CD14-positive monocyte (primary cell): ENCODE results near the gene KHDRBS2. TPM values are rescaled to one million over a fixed set of nuclear protein-coding genes. Genes with fewer than 3 reads are reported as not detected.

Source experiments
- DNase-seq, 3 donors: peaks; one replicate each; pipeline ENCODE4 v3.0.0-alpha.2; 2011 to 2022
- H2AFZ ChIP-seq: 2 replicates; pipeline ENCODE4 v1.6.0; 2012; ENCODE audit warnings: mild to moderate bottlenecking, low read depth, low read length, inconsistent platforms; ENCODE audit not compliant: insufficient read depth, poor library complexity, severe bottlenecking
- H3K27ac ChIP-seq, 2 donors: 1 replicate in 1 of 2; 2 replicates in 1 of 2; pipeline ENCODE4 v1.5.1; 2012 to 2013; ENCODE audit warnings: low read length in 2 of 2, control low read depth in 1 of 2, inconsistent platforms in 1 of 2, low read depth in 1 of 2, mild to moderate bottlenecking in 1 of 2
- H3K27me3 ChIP-seq, 2 donors: one replicate each; pipeline versions ENCODE4 v1.6.0 to v1.6.1; 2011 to 2013; ENCODE audit warnings: low read length in 2 of 2; ENCODE audit not compliant: control insufficient read depth in 2 of 2, insufficient read depth in 2 of 2
- H3K36me3 ChIP-seq, 2 donors: replicated peaks in 1 of 2; 1 replicate in 1 of 2; 2 replicates in 1 of 2; pipeline versions ENCODE4 v1.5.1 to v1.6.1; 2012 to 2013; ENCODE audit warnings: low read length in 2 of 2, control low read depth in 1 of 2, inconsistent platforms in 1 of 2, mild to moderate bottlenecking in 1 of 2; ENCODE audit not compliant: insufficient read depth in 2 of 2, control insufficient read depth in 1 of 2
- H3K4me1 ChIP-seq, 2 donors: 1 replicate in 1 of 2; 2 replicates in 1 of 2; pipeline versions ENCODE4 v1.5.1 to v1.6.1; 2012 to 2013; ENCODE audit warnings: low read length in 2 of 2, control low read depth in 1 of 2, inconsistent platforms in 1 of 2, mild to moderate bottlenecking in 1 of 2, moderate library complexity in 1 of 2; ENCODE audit not compliant: insufficient read depth in 2 of 2, control insufficient read depth in 1 of 2
- H3K4me2 ChIP-seq: replicated peaks from 2 replicates; pipeline ENCODE3; 2012; ENCODE audit warnings: low read length, moderate library complexity, mild to moderate bottlenecking; ENCODE audit not compliant: poor library complexity, severe bottlenecking; ENCODE audit errors: extremely low read depth
- H3K4me3 ChIP-seq, 3 experiments: fragments of 200-600 bp in 1 of 3; sonication (generic) in 1 of 3; replicated peaks in 1 of 3; 1 replicate in 2 of 3; 2 replicates in 1 of 3; pipeline ENCODE4 v1.5.1; 2011 to 2013; ENCODE audit warnings: low read length in 3 of 3, mild to moderate bottlenecking in 3 of 3, control low read depth in 2 of 3, low read depth in 2 of 3, inconsistent platforms in 1 of 3, moderate library complexity in 1 of 3
- H3K79me2 ChIP-seq: 2 replicates; pipeline ENCODE4 v1.6.0; 2012; ENCODE audit warnings: mild to moderate bottlenecking, control low read depth, inconsistent platforms, low read length, moderate library complexity; ENCODE audit not compliant: insufficient read depth
- H3K9ac ChIP-seq: 2 replicates; pipeline ENCODE4 v1.6.0; 2017; ENCODE audit warnings: low read length, mild to moderate bottlenecking; ENCODE audit not compliant: insufficient read depth, poor library complexity, severe bottlenecking
- H3K9me3 ChIP-seq, 2 donors: replicated peaks in 1 of 2; 1 replicate in 1 of 2; 2 replicates in 1 of 2; pipeline versions ENCODE4 v1.5.1 to v1.6.1; 2012 to 2013; ENCODE audit warnings: low read length in 2 of 2, control low read depth in 1 of 2; ENCODE audit not compliant: control insufficient read depth in 1 of 2, insufficient read depth in 1 of 2
- H4K20me1 ChIP-seq: 2 replicates; pipeline ENCODE4 v1.6.0; 2012; ENCODE audit warnings: mild to moderate bottlenecking, low read length, control low read depth, moderate library complexity; ENCODE audit not compliant: insufficient read depth
- H3K27ac Mint-ChIP-seq, 7 donors: one replicate each; pipeline ENCODE4 v1.8.0; 2020; ENCODE audit warnings: mild to moderate bottlenecking in 7 of 7, mixed read lengths in 7 of 7, moderate library complexity in 6 of 7, inconsistent platforms in 2 of 7
- H3K27me3 Mint-ChIP-seq, 3 donors: one replicate each; pipeline ENCODE4 v1.8.0; 2021 to 2022; ENCODE audit warnings: low read depth in 3 of 3, mild to moderate bottlenecking in 3 of 3, mixed read lengths in 3 of 3, moderate library complexity in 3 of 3, inconsistent platforms in 1 of 3
- H3K36me3 Mint-ChIP-seq, 2 donors: one replicate each; pipeline ENCODE4 v1.8.0; 2020; ENCODE audit warnings: mixed read lengths in 2 of 2, inconsistent platforms in 1 of 2, mild to moderate bottlenecking in 1 of 2
- H3K4me1 Mint-ChIP-seq: one replicate; pipeline ENCODE4 v1.8.0; 2020; ENCODE audit warnings: mild to moderate bottlenecking, mixed read lengths
- H3K4me3 Mint-ChIP-seq, 2 donors: one replicate each; pipeline ENCODE4 v1.8.0; 2020; ENCODE audit warnings: mild to moderate bottlenecking in 2 of 2, mixed read lengths in 2 of 2, moderate library complexity in 1 of 2
- H3K9me3 Mint-ChIP-seq, 7 donors: one replicate each; pipeline ENCODE4 v1.8.0; 2020 to 2022; ENCODE audit warnings: mixed read lengths in 7 of 7, mild to moderate bottlenecking in 6 of 7, moderate library complexity in 6 of 7, inconsistent platforms in 2 of 7
- WGBS: methylation state at CpG from one replicate; pipeline ENCODE4 v1.1.5; 2013; ENCODE audit warnings: missing lambda C conversion rate; ENCODE audit not compliant: insufficient coverage; 5-methylcytosine and 5-hydroxymethylcytosine counted together
- intact Hi-C, 2 donors: fragments of 100-400 bp; cut with micrococcal nuclease; formaldehyde crosslinking; loops; one replicate each; pipeline versions ENCODE4 v1.15.0 to v1.15.1; 2023
- polyA plus RNA-seq, 3 donors: library from polyadenylated mRNA; depleted of rRNA in 1 of 3; unstranded in 2 of 3; stranded (reverse) in 1 of 3; fragments of 300-500 nt in 2 of 3; fragments of >200 nt in 1 of 3; fragmentation: Illumina TruSeq in 2 of 3; gene quantifications; 1 replicate in 2 of 3; 2 replicates in 1 of 3; pipeline ENCODE4 v1.2.3, GENCODE V29; 2012 to 2021
- TF ChIP-seq, protein P1 (sequence below): fragments of 200-600 bp; IDR thresholded peaks from one replicate; pipeline ENCODE4 v1.8.0; 2022; ENCODE audit warnings: antibody characterized with exemption, mild to moderate bottlenecking

Gene KHDRBS2
- polyA plus RNA-seq, 3 donors: 0.09 to 0.57 (median 0.14) TPM

DNA sequence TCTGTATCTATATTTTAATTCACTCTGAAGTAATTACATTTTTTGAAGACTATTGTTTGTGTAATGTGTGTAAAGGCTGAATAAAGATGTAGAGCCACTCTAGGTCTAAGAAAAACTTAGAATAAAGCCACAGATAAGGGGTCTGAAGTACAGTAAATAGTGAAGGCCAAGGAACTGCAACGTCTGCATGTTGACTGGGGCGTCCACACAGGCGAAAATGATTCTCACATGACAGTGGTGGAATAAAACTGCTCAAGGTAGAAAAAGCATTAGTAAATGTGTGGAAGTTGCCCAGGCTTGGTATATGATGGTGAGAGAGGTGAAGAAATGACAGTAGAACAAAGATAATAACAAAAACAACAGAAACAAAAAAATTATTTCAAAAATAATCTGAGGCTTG, 196.2 kb downstream of the KHDRBS2 start:
- Histone ChIP-seq H3K9ac (no peak overlapping the region), H3K4me1 (no peaks in the 10 kb centered on the region), H3K36me3 (no peaks in the 10 kb centered on the region), H3K4me2 (no peak overlapping the region), H3K79me2 (no peaks in the 10 kb centered on the region), H2AFZ (no peak overlapping the region), H4K20me1 (no peaks in the 10 kb centered on the region), H3K9me3 (peaks cover 0 to 13% of the 10 kb centered on the region in 2 donors), H3K27me3 (no peaks in the 10 kb centered on the region), H3K4me3 (no peak overlapping the region), H3K27ac (no peak overlapping the region)
- no peak for DNase-seq
- H3K4me1 Mint-ChIP-seq: no peaks in the 10 kb centered on the region
- H3K27ac Mint-ChIP-seq: no peak overlapping the region
- intact Hi-C loops: no loop called here
- 85% methylated on average over 2 of the region's 3 CpGs for WGBS
- TF ChIP-seq, protein P1, sequence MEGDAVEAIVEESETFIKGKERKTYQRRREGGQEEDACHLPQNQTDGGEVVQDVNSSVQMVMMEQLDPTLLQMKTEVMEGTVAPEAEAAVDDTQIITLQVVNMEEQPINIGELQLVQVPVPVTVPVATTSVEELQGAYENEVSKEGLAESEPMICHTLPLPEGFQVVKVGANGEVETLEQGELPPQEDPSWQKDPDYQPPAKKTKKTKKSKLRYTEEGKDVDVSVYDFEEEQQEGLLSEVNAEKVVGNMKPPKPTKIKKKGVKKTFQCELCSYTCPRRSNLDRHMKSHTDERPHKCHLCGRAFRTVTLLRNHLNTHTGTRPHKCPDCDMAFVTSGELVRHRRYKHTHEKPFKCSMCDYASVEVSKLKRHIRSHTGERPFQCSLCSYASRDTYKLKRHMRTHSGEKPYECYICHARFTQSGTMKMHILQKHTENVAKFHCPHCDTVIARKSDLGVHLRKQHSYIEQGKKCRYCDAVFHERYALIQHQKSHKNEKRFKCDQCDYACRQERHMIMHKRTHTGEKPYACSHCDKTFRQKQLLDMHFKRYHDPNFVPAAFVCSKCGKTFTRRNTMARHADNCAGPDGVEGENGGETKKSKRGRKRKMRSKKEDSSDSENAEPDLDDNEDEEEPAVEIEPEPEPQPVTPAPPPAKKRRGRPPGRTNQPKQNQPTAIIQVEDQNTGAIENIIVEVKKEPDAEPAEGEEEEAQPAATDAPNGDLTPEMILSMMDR: no peak
- no peak overlapping the region for H3K4me3 Mint-ChIP-seq
- no peaks in the 10 kb centered on the region for H3K36me3 Mint-ChIP-seq
- no peaks in the 10 kb centered on the region for H3K27me3 Mint-ChIP-seq
- peaks cover 0 to 28% (median 9%) of the 10 kb centered on the region in 7 donors for H3K9me3 Mint-ChIP-seq

DNA sequence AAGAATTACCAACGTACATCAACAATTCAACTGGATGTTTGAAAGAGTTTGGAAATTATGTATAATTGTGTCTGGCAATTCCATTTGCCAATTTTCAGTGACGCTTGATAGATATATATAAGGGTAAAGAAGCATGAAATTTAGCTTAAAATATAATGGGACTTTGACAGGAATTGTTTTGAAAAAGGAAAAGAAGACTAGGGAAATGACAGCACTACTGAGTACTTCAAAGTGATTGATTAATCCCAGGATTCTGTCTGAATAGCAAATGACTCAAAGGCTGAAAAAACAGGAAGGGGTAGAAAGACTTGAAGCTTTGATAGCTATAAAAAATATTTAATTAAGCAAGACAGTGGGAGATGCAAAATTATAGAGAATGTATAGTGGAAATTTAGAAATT, 200.0 kb downstream of the KHDRBS2 start:
- Histone ChIP-seq H3K9ac (no peak overlapping the region), H3K36me3 (no peaks in the 10 kb centered on the region), H3K4me2 (no peak overlapping the region), H3K27ac (no peak overlapping the region), H3K4me3 (no peak overlapping the region), H3K79me2 (no peaks in the 10 kb centered on the region), H3K4me1 (no peaks in the 10 kb centered on the region), H3K9me3 (peaks cover 9 to 21% of the 10 kb centered on the region in 2 donors), H2AFZ (no peak overlapping the region), H3K27me3 (no peaks in the 10 kb centered on the region), H4K20me1 (no peaks in the 10 kb centered on the region)
- TF ChIP-seq, protein P1: no peak
- intact Hi-C loops: no loop called here
- peaks cover 3 to 29% (median 12%) of the 10 kb centered on the region in 7 donors for H3K9me3 Mint-ChIP-seq
- no peak for DNase-seq
- no peaks in the 10 kb centered on the region for H3K27me3 Mint-ChIP-seq
- WGBS: no CpG with 5 or more reads among the region's 2 CpGs
- H3K4me3 Mint-ChIP-seq: no peak overlapping the region
- H3K27ac Mint-ChIP-seq: no peak overlapping the region
- no peaks in the 10 kb centered on the region for H3K4me1 Mint-ChIP-seq
- H3K36me3 Mint-ChIP-seq: no peaks in the 10 kb centered on the region
